HUDEP-2 (cell line): ENCODE data around the gene EHBP1.

Experiments
- DNase-seq, 76 experiments: peaks; one replicate each; lab custom pipeline; 2025; ENCODE audit not compliant: unreplicated experiment in 76 of 76; lab: John Stamatoyannopoulos, UW

Gene EHBP1

DNA sequence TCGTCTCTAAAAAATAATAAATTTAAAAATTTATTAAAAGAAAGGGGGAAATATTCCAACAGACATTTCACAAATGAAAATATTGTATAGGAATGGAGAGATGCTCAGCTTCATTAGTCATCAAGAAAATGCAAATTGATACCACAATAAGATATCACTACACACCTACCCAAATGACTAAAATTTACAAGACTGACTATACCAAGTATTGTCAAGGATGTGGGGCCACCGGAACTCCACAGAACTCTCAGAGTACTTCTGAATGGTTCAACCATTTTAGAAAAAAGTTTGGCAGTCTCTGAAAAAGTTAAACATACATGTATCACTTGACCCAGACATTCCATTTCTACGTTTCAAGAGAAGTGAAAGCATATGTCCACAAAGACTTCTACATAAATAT lies 163.4 kb downstream of the EHBP1 start:
- no peak for DNase-seq

- no peak for DNase-seq
Measured at GRCh38 chr2:62870966-62871365, 165.5 kb downstream of the EHBP1 start.

DNA sequence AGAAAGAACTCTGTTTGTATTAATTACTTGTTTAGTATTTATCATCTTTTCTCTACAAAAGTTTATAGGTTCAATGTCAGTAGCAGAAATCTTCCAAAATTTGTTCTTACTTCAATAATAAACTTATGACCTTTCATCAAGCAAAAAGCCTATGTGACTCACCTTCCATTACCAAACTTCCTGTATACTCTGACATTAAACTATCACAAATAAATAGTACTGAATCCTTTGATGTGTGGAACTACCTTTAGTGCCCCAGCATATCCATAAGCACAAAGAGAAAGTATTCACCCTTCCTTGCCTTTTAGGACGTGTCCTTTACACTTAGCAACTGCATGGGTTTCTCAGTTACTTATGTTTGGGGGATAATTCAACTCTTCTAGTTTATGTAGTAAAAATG lies 166.0 kb downstream of the EHBP1 start:
- DNase-seq, result no peak

DNA sequence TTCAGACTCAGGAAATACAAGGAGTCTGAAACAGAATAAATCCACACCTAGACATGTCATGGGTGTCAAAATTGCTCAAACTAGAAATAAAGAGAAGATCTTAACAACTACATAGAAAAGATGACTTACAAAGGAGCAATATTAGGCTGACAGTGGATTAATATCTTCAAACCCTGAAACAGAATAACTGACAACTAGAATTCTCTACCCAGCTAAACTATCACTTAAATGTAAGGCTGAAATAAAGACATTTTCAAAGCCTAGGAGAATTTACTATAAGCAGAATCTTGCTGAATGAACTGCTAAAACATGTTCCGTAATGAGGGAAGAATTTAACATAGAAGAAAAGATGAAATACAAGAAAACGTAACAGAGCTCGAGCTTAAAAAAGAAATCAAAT lies 168.1 kb downstream of the EHBP1 start:
- DNase-seq, result no peak

DNA sequence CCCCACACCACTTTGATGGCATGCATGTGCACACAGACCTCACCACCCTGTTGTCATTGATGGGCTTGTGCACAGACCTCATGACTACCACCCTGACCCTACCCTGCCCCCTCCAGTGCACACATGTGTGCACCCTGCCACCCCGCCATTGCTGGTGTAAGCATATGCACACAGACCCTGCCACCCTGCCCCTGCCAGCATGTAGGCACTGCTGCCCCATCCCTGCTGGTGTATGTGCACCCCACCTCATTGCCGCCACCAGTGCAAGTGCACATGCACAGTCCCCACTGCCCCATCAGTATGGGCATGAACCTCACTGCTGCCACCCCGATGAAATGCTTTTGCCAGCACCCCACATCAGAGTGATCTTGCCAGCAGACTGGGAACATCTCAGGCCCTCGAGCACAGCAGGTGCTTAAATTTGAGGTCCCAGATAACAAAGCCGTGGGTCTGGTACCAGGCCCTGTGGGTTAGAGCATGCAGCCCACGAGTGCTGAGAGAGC lies 169.4 kb downstream of the EHBP1 start:
- DNase-seq, result no peak

GRCh38 chr2:62881162-62881795 lies 175.8 kb downstream of the EHBP1 start:
- no peak for DNase-seq

- no peak for DNase-seq
Measured at GRCh38 chr2:62883629-62884028, 178.1 kb downstream of the EHBP1 start.

DNA sequence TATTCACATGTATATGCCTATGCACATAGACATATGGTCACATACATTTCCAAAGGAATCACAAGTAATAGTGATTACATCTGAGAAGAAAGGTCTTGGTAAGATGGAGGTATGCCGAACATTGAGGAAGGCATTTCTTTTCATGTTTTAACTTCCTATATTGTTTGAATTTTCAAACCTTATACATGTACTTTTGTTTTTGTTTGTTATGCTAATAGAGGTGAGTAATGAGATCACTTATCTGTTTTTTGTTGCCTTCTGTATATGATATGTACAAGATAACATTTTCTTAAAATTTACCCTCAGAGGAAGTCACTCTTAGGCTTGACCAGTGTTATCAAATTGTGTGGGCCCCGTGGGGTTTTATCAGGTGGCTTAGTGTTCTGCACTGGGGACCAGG lies 178.6 kb downstream of the EHBP1 start:
- DNase-seq, result no peak

GRCh38 chr2:62884514-62884913 lies 179.0 kb downstream of the EHBP1 start:
- no peak for DNase-seq

- DNase-seq, result no peak
Measured at GRCh38 chr2:62894966-62895631, 189.6 kb downstream of the EHBP1 start.

DNA sequence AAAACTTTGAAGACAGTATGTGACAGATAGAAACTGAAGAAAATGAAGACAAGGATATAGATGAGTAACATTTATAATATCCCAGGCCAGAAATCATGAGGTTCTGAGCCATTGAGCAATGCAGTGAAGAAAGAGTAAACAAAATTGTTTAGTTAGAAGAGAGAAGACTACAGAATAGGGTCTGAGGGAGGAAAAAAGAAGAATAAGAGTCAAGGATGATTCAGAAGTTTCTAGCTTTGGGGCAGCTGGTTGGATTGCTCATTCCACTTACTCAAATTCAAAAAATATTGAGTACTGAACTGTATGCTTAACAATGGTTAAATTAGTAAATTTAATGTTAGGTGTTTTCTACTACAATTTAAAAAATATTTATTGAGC lies 190.1 kb downstream of the EHBP1 start:
- DNase-seq, result no peak

- no peak for DNase-seq
Measured at GRCh38 chr2:62897187-62897827, 191.8 kb downstream of the EHBP1 start.

DNA sequence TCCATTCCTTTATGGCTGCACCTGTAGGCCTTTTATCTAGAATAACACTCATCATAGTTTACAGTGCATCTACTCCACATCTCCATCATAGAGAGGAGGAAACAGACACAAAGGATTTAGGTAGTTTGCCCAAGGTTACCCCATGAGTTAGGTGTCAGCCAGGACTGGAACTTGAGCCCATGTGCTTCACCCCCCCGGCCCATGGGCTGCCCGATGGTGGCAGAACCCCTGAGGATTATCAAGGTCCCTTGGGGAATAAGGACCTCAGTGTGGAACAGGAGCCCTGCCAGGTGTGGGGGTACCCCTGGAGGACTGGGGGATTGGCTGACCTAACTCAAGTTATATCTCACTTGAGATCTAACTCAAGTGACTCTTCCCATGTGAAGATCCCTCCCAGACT lies 198.8 kb downstream of the EHBP1 start:
- DNase-seq, result no peak

GRCh38 chr2:62908145-62908544 lies 202.6 kb downstream of the EHBP1 start:
- DNase-seq, result no peak

- DNase-seq, result no peak
Measured at GRCh38 chr2:62913311-62913710, 207.8 kb downstream of the EHBP1 start.

- no peak for DNase-seq
Measured at GRCh38 chr2:62919041-62919440, 213.5 kb downstream of the EHBP1 start.

DNA sequence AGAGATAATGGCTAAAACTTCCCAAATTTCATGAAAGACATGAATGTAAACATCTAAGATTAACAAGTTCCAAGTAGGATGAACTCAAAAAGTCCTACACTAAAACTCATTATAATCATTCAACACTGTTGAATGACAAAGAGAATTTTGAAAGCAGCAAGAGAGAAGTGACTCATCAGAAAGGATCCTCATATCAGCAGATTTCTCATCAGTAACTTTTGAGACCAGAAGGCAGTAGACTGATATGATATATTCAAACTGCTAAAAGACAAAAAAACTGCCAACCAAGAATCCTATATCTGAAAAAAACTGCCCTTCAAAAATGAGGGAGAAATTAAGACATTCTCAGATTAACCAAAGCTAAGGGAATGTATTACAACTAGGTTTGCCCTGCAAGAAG lies 214.6 kb downstream of the EHBP1 start:
- DNase-seq, result peak in 14 of 76 experiments; percentile 8 to 53 (median 13)

GRCh38 chr2:62923242-62923641 lies 217.7 kb downstream of the EHBP1 start:
- DNase-seq, result peak in 3 of 76 experiments; percentile 0 to 3 (median 1)

DNA sequence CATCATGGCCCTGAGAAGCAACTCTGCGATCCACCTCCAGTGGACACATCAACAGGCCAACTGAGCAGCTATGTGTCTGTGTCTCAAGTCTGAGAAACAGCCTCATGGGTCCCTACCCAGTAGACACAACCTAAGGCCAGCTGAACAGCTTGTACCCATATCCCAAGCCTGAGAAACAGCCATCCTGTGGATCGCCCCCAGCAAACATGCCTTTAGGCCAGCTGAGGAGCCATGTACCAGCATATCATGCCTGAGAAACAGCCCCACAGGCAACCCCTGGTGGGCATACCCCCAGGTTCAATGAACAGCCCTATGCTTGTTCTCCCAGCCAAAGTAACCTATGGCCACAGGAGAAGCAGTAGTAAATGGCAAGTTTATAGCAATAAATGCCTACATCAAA lies 218.4 kb downstream of the EHBP1 start:
- DNase-seq, result no peak

GRCh38 chr2:62928015-62928414 lies 222.5 kb downstream of the EHBP1 start:
- no peak for DNase-seq

GRCh38 chr2:62931536-62931935 lies 226.0 kb downstream of the EHBP1 start:
- no peak for DNase-seq

GRCh38 chr2:62933398-62933917 lies 227.9 kb downstream of the EHBP1 start:
- DNase-seq, result no peak
